Stomach (tissue), 9 donors: ENCODE measurements around the gene ALG8. TPM values are rescaled to one million over a fixed set of nuclear protein-coding genes. Genes with fewer than 3 reads are reported as not detected.

Experiments used
- DNase-seq, 2 donors: peaks; one replicate each; pipeline versions ENCODE4 v3.0.0 to v3.0.0-alpha.2; 2013 to 2019
- H3K27ac ChIP-seq, 5 donors: fragments of 200-600 bp in 4 of 5; sonication (generic) in 4 of 5; one replicate each; pipeline ENCODE4 v1.5.1; 2013 to 2019; ENCODE audit warnings: mild to moderate bottlenecking in 1 of 5, moderate library complexity in 1 of 5
- H3K27me3 ChIP-seq, 3 donors: fragments of 200-600 bp; sonication (generic); one replicate each; pipeline ENCODE4 v1.5.1; 2017 to 2019; ENCODE audit warnings: mixed run types in 1 of 3
- H3K36me3 ChIP-seq, 4 donors: fragments of 200-600 bp; sonication (generic); 1 replicate in 3 of 4; 2 replicates in 1 of 4; pipeline ENCODE4 v1.5.1; 2016 to 2019
- H3K4me1 ChIP-seq, 4 donors: fragments of 200-600 bp; sonication (generic); one replicate each; pipeline ENCODE4 v1.5.1; 2016 to 2019
- H3K4me3 ChIP-seq, 4 donors: fragments of 200-600 bp; sonication (generic) in 3 of 4; one replicate each; pipeline ENCODE4 v1.5.1; 2016 to 2019; ENCODE audit warnings: mild to moderate bottlenecking in 1 of 4
- H3K9me3 ChIP-seq, 4 donors: fragments of 200-600 bp; sonication (generic); one replicate each; pipeline ENCODE4 v1.5.1; 2016 to 2019
- CTCF ChIP-seq, 7 experiments: fragments of 450-650 bp in 4 of 7; fragments of 200-600 bp in 3 of 7; sonication (generic) in 3 of 7; IDR thresholded peaks; one replicate each; pipeline ENCODE4 v1.5.1; 2016 to 2019; ENCODE audit warnings: antibody characterized with exemption in 7 of 7, control low read depth in 2 of 7, mild to moderate bottlenecking in 1 of 7
- EP300 ChIP-seq: sonication (generic); formaldehyde crosslinking; IDR thresholded peaks from one replicate; pipeline ENCODE4 v1.6.1; 2017; ENCODE audit warnings: antibody characterized with exemption
- POLR2A ChIP-seq, 4 donors: fragments of 450-650 bp; IDR thresholded peaks; one replicate each; pipeline ENCODE4 v1.6.1; 2016; ENCODE audit warnings: antibody characterized with exemption in 4 of 4, control low read depth in 2 of 4, mild to moderate bottlenecking in 1 of 4, moderate library complexity in 1 of 4
- POLR2AphosphoS5 ChIP-seq, 3 donors: sonication (generic); formaldehyde crosslinking; IDR thresholded peaks; one replicate each; pipeline ENCODE4 v1.6.1; 2016; ENCODE audit warnings: antibody characterized with exemption in 3 of 3
- WGBS, 5 donors: extraction: QIAGEN DNeasy Blood & Tissue Kit in 3 of 5; methylation state at CpG; one replicate each; pipeline versions ENCODE4 v1.1.5 to v1.1.7; 2013 to 2018; 5-methylcytosine and 5-hydroxymethylcytosine counted together
- intact Hi-C: fragments of 100-400 bp; cut with DNase I; formaldehyde crosslinking; loops from one replicate; pipeline ENCODE4 v1.15.1; 2023; ENCODE audit warnings: low total_unique reads
- polyA plus RNA-seq, 3 donors: library from polyadenylated mRNA; stranded (reverse); fragments of 200-250 nt; gene quantifications; one replicate each; pipeline ENCODE4 v1.2.3, GENCODE V29; 2013
- total RNA-seq, 5 donors: library from RNA; depleted of rRNA; stranded (reverse); fragments of >200 nt; gene quantifications; one replicate each; pipeline versions ENCODE4 v1.1.0 to v1.2.3, GENCODE V29; 2014 to 2016
- donor health status: healthy with polysubstance abuse.
- donor health status: Bipolar disorder and iron deficiency.
- donor health status: healthy.

ALG8 gene
- total and polyA plus RNA-seq, 8 donors, result 3.8 to 58.2 (median 24.5) TPM

- peaks cover 11 to 58% (median 55%) of the 10 kb centered on the region in 4 donors for H3K36me3 ChIP-seq
Observed at GRCh38 chr11:78067704-78068103, 71.7 kb downstream of the ALG8 start.

GRCh38 chr11:78066471-78066870, 73.0 kb downstream of the ALG8 start:
- Histone ChIP-seq H3K27me3 (no peaks in the 10 kb centered on the region), H3K27ac (no peak overlapping the region), H3K4me1 (peaks cover 0 to 7% (median 3%) of the 10 kb centered on the region in 4 donors), H3K4me3 (no peak overlapping the region), H3K36me3 (peaks cover 6 to 46% (median 43%) of the 10 kb centered on the region in 4 donors), H3K9me3 (no peaks in the 10 kb centered on the region)
- intact Hi-C loops, result no loop called here
- DNase-seq, result no peak
- WGBS, 5 donors, result 65 to 79% (median 76%) methylated on average over 2 of the region's 2 CpGs
- TF ChIP-seq CTCF (IDR thresholded peaks at IDR 0.05) (no peak), POLR2A (IDR thresholded peaks at IDR 0.05) (no peak), EP300 (no peak), POLR2AphosphoS5 (IDR thresholded peaks at IDR 0.05) (no peak)

More at GRCh38 chr11:78067704-78068103, 71.7 kb downstream of the ALG8 start:
- no peaks in the 10 kb centered on the region for H3K27me3 ChIP-seq
- TF ChIP-seq CTCF (IDR thresholded peaks at IDR 0.05), result no peak
- TF ChIP-seq EP300, result no peak
- no peak for TF ChIP-seq POLR2AphosphoS5 (IDR thresholded peaks at IDR 0.05)
- no peak for TF ChIP-seq POLR2A (IDR thresholded peaks at IDR 0.05)
- H3K27ac ChIP-seq, result no peak overlapping the region
- 92 to 96% (median 95%) methylated on average over 4 of the region's 4 CpGs for WGBS, 5 donors
- H3K4me1 ChIP-seq, result no peaks in the 10 kb centered on the region
- H3K9me3 ChIP-seq, result no peaks in the 10 kb centered on the region
- intact Hi-C loops, result no loop called here
- no peak for DNase-seq
- H3K4me3 ChIP-seq, result no peak overlapping the region

GRCh38 chr11:78065203-78065602, 74.2 kb downstream of the ALG8 start:
- no peak overlapping the region for H3K27ac ChIP-seq
- H3K9me3 ChIP-seq, result no peaks in the 10 kb centered on the region
- DNase-seq, result no peak
- intact Hi-C loops, result no loop called here
- H3K36me3 ChIP-seq, result peaks cover 0 to 33% (median 30%) of the 10 kb centered on the region in 4 donors
- TF ChIP-seq POLR2A (IDR thresholded peaks at IDR 0.05), result no peak
- no peak for TF ChIP-seq EP300
- no peak for TF ChIP-seq CTCF (IDR thresholded peaks at IDR 0.05)
- WGBS, 5 donors, result 84 to 89% (median 87%) methylated on average over 2 of the region's 2 CpGs
- H3K4me1 ChIP-seq, result peaks cover 0 to 14% (median 7%) of the 10 kb centered on the region in 4 donors
- H3K4me3 ChIP-seq, result no peak overlapping the region
- H3K27me3 ChIP-seq, result no peaks in the 10 kb centered on the region

- 94 to 97% (median 95%) methylated on average over 12 to 14 of the region's 14 CpGs for WGBS, 5 donors
- intact Hi-C loops, result no loop called here
- no peak within 1 kb of the TSS for H3K27ac ChIP-seq
- TF ChIP-seq EP300, result no peak
- TF ChIP-seq CTCF (IDR thresholded peaks at IDR 0.05), result no peak
- TF ChIP-seq POLR2A (IDR thresholded peaks at IDR 0.05), result no peak
- TF ChIP-seq POLR2AphosphoS5 (IDR thresholded peaks at IDR 0.05), result no peak
- H3K4me1 ChIP-seq, result peaks cover 0 to 14% (median 7%) of the 10 kb centered on the region in 4 donors
- H3K9me3 ChIP-seq, result no peaks in the 10 kb centered on the region
- no peak for DNase-seq
- H3K4me3 ChIP-seq, result no peak within 1 kb of the TSS
- peaks cover 0 to 19% (median 14%) of the 10 kb centered on the region in 4 donors for H3K36me3 ChIP-seq
- no peaks in the 10 kb centered on the region for H3K27me3 ChIP-seq
Observed at GRCh38 chr11:78063440-78064181, 75.8 kb downstream of the ALG8 start, which contains the start of gene THRSP. THRSP (plus strand) TSS chr11:78063861; CDS start chr11:78063882, 21 bp downstream.
